Prostate gland (tissue), 2 donors: ENCODE data around the gene LCN1. TPM values are rescaled to one million over a fixed set of nuclear protein-coding genes. Genes with fewer than 3 reads are reported as not detected.

Experiments
- DNase-seq: peaks from one replicate; pipeline ENCODE4 v3.0.0-alpha.2; 2019; ENCODE audit warnings: low spot score
- H3K27ac ChIP-seq, 2 donors: fragments of 200-600 bp; sonication (generic); 2 replicates each; pipeline ENCODE4 v1.5.1; 2017 to 2019
- H3K27me3 ChIP-seq: fragments of 200-600 bp; sonication (generic); replicated peaks from 2 replicates; pipeline ENCODE4 v1.5.1; 2019; ENCODE audit not compliant: insufficient read depth
- H3K36me3 ChIP-seq, 2 donors: fragments of 200-600 bp; sonication (generic); 1 replicate in 1 of 2; 2 replicates in 1 of 2; pipeline versions ENCODE4 v1.5.1 to v1.8.1; 2017 to 2019
- H3K4me1 ChIP-seq: fragments of 200-600 bp; sonication (generic); replicated peaks from 2 replicates; pipeline ENCODE4 v1.5.1; 2019
- H3K4me3 ChIP-seq, 2 donors: fragments of 200-600 bp; sonication (generic); 2 replicates each; pipeline ENCODE4 v1.5.1; 2017 to 2019
- H3K9me3 ChIP-seq: fragments of 200-600 bp; sonication (generic); 2 replicates; pipeline ENCODE4 v1.5.1; 2017
- CTCF ChIP-seq, 4 experiments: fragments of 200-600 bp in 2 of 4; fragments of 450-650 bp in 2 of 4; sonication (generic) in 2 of 4; IDR thresholded peaks; 1 replicate in 3 of 4; 2 replicates in 1 of 4; pipeline ENCODE4 v1.5.1; 2016 to 2019; ENCODE audit warnings: antibody characterized with exemption in 4 of 4, mild to moderate bottlenecking in 2 of 4, moderate library complexity in 2 of 4
- POLR2A ChIP-seq: fragments of 450-650 bp; IDR thresholded peaks from one replicate; pipeline ENCODE4 v1.6.1; 2016; ENCODE audit warnings: antibody characterized with exemption, mild to moderate bottlenecking
- POLR2AphosphoS5 ChIP-seq: sonication (generic); formaldehyde crosslinking; IDR thresholded peaks from one replicate; pipeline ENCODE4 v1.6.1; 2017; ENCODE audit warnings: antibody characterized with exemption
- WGBS: methylation state at CpG from one replicate; pipeline ENCODE4 v1.1.5; 2018; 5-methylcytosine and 5-hydroxymethylcytosine counted together
- intact Hi-C: fragments of 100-400 bp; cut with DNase I; formaldehyde crosslinking; loops from one replicate; pipeline ENCODE4 v1.14.2; 2022
- total RNA-seq, 2 donors: library from RNA; depleted of rRNA; stranded (reverse); fragments of >200 nt; gene quantifications; one replicate each; pipeline ENCODE4 v1.1.0, GENCODE V29; 2016

LCN1 gene
- total RNA-seq = not detected

GRCh38 chr9:135520916-135521607 lies at the start of gene LCN1:
Gene LCN1 (plus strand): TSS chr9:135521440. CDS start chr9:135521498, 58 bp downstream.
- Histone ChIP-seq H3K9me3 (no peaks in the 10 kb centered on the region), H3K36me3 (no peaks in the 10 kb centered on the region), H3K4me1 (no peaks in the 10 kb centered on the region), H3K27me3 (no peaks in the 10 kb centered on the region), H3K4me3 (no peak within 1 kb of the TSS), H3K27ac (no peak within 1 kb of the TSS)
- intact Hi-C loops = no loop called here
- no peak for DNase-seq
- 77% methylated on average over 18 of the region's 18 CpGs for WGBS
- TF ChIP-seq CTCF (IDR thresholded peaks at IDR 0.05) (no peak), POLR2AphosphoS5 (no peak), POLR2A (no peak)

GRCh38 chr9:135471791-135472640 lies 49.2 kb upstream of the LCN1 start:
- Histone ChIP-seq H3K9me3 (no peaks in the 10 kb centered on the region), H3K27me3 (no peaks in the 10 kb centered on the region), H3K36me3 (no peaks in the 10 kb centered on the region), H3K4me1 (no peaks in the 10 kb centered on the region), H3K27ac (no peak overlapping the region), H3K4me3 (no peak overlapping the region)
- DNase-seq = no peak
- intact Hi-C loops = no loop called here
- TF ChIP-seq POLR2A (no peak), CTCF (IDR thresholded peaks at IDR 0.05) (no peak), POLR2AphosphoS5 (no peak)
- 70% methylated on average over 23 of the region's 23 CpGs for WGBS

- intact Hi-C loops = no loop called here
- H3K27ac ChIP-seq = no peak overlapping the region
- H3K4me3 ChIP-seq = no peak overlapping the region
- H3K4me1 ChIP-seq = peaks cover 2% of the 10 kb centered on the region
- H3K36me3 ChIP-seq = no peaks in the 10 kb centered on the region
- no peak for DNase-seq
- 86% methylated on average over 12 of the region's 12 CpGs for WGBS
- no peaks in the 10 kb centered on the region for H3K9me3 ChIP-seq
- no peaks in the 10 kb centered on the region for H3K27me3 ChIP-seq
- TF ChIP-seq POLR2A (no peak), CTCF (IDR thresholded peaks at IDR 0.05) (no peak), POLR2AphosphoS5 (no peak)
Observed at GRCh38 chr9:135473972-135474543, 47.2 kb upstream of the LCN1 start.

GRCh38 chr9:135474915-135475314 lies 46.3 kb upstream of the LCN1 start:
- H3K4me1 ChIP-seq = peaks cover 2% of the 10 kb centered on the region
- H3K27me3 ChIP-seq = no peaks in the 10 kb centered on the region
- DNase-seq = no peak
- 22% methylated on average over 12 of the region's 12 CpGs for WGBS
- H3K36me3 ChIP-seq = no peaks in the 10 kb centered on the region
- no peak overlapping the region for H3K27ac ChIP-seq
- H3K4me3 ChIP-seq = no peak overlapping the region
- no peak for TF ChIP-seq POLR2AphosphoS5
- TF ChIP-seq POLR2A = no peak
- TF ChIP-seq CTCF (IDR thresholded peaks at IDR 0.05) = no peak
- no peaks in the 10 kb centered on the region for H3K9me3 ChIP-seq
- intact Hi-C loops = no loop called here
